SK-N-SH (cell line): Measurements from ENCODE around the gene DGUOK.

Experiments used
- FOXM1 ChIP-seq: IDR thresholded peaks from 2 replicates; pipeline ENCODE4 v1.4.0; 2012; ENCODE audit warnings: low read depth, mild to moderate bottlenecking
- SIN3A ChIP-seq: IDR thresholded peaks from 2 replicates; pipeline ENCODE4 v1.6.1; 2012; ENCODE audit warnings: low read depth, mild to moderate bottlenecking, low read length, moderate library complexity, borderline replicate concordance
- TF ChIP-seq, protein P1 (sequence below): fragments of 200-600 bp; sonication (generic); IDR thresholded peaks from 2 replicates; pipeline ENCODE4 v1.6.1; 2017; ENCODE audit warnings: antibody characterized with exemption, mild to moderate bottlenecking, moderate library complexity
- TF ChIP-seq, protein P2 (sequence below): IDR thresholded peaks from 2 replicates; pipeline ENCODE4 v1.4.0; 2012; ENCODE audit warnings: low read depth, borderline replicate concordance

GRCh38 chr2:73906847-73907505, 19.7 kb upstream of the DGUOK start:
- TF ChIP-seq FOXM1 (no peak), SIN3A (no peak)
- TF ChIP-seq, protein P1, sequence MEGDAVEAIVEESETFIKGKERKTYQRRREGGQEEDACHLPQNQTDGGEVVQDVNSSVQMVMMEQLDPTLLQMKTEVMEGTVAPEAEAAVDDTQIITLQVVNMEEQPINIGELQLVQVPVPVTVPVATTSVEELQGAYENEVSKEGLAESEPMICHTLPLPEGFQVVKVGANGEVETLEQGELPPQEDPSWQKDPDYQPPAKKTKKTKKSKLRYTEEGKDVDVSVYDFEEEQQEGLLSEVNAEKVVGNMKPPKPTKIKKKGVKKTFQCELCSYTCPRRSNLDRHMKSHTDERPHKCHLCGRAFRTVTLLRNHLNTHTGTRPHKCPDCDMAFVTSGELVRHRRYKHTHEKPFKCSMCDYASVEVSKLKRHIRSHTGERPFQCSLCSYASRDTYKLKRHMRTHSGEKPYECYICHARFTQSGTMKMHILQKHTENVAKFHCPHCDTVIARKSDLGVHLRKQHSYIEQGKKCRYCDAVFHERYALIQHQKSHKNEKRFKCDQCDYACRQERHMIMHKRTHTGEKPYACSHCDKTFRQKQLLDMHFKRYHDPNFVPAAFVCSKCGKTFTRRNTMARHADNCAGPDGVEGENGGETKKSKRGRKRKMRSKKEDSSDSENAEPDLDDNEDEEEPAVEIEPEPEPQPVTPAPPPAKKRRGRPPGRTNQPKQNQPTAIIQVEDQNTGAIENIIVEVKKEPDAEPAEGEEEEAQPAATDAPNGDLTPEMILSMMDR, result no peak
- TF ChIP-seq, protein P2, sequence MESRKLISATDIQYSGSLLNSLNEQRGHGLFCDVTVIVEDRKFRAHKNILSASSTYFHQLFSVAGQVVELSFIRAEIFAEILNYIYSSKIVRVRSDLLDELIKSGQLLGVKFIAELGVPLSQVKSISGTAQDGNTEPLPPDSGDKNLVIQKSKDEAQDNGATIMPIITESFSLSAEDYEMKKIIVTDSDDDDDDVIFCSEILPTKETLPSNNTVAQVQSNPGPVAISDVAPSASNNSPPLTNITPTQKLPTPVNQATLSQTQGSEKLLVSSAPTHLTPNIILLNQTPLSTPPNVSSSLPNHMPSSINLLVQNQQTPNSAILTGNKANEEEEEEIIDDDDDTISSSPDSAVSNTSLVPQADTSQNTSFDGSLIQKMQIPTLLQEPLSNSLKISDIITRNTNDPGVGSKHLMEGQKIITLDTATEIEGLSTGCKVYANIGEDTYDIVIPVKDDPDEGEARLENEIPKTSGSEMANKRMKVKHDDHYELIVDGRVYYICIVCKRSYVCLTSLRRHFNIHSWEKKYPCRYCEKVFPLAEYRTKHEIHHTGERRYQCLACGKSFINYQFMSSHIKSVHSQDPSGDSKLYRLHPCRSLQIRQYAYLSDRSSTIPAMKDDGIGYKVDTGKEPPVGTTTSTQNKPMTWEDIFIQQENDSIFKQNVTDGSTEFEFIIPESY, result no peak
